ENCODE data around the gene ST8SIA6.

DNA sequence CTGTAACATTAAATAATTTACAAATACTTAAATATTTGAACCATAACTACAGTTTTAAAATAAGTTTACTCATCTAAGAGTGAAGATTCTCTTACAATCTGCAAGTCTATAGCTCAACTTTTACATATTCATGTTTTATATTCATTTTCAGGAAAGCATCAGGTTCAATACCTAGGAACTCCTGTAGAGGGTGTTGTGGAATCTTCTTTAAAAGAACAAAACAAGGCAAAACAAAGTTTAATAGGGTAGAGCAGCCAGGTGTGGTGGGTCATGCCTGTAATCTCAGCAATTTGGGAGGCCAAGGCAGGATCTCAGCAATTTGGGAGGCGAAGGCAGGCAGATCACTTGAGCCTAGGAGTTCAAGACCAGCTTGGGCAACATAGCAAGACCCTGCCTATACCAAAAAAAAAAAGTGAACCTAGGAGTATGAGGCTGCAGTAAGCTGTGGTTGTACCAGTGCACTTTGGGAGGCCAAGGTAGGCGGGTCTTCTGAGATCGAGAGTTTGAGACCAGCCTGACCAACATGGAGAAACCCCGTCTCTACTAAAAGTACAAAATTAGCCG lies 45.1 kb downstream of the ST8SIA6 start:
- TF ChIP-seq CTCF (tag by site-specific recombination; IDR thresholded peaks at IDR 0.05) (no peak), ZNF2 (tag by site-specific recombination; IDR thresholded peaks at IDR 0.05) (no peak), KLF9 (tag by site-specific recombination; IDR thresholded peaks at IDR 0.05; ENCODE audit: low read depth) (no peak), GLI4 (tag by site-specific recombination; IDR thresholded peaks at IDR 0.05) (no peak), BCL11B (tag by site-specific recombination; IDR thresholded peaks at IDR 0.05; ENCODE audit: low read depth) (no peak), ZNF350 (tag by site-specific recombination; IDR thresholded peaks at IDR 0.05) (no peak), ZNF433 (tag by site-specific recombination; IDR thresholded peaks at IDR 0.05; ENCODE audit: low read depth) (no peak), ZNF704 (tag by site-specific recombination; IDR thresholded peaks at IDR 0.05) (no peak), ZNF10 (tag by site-specific recombination; IDR thresholded peaks at IDR 0.05) (no peak), ZNF23 (tag by site-specific recombination; IDR thresholded peaks at IDR 0.05; ENCODE audit: borderline replicate concordance) (no peak), YY1 (tag by site-specific recombination; IDR thresholded peaks at IDR 0.05) (no peak)

Data from HEK293 (cell line).